Measurements from ENCODE around the gene DNAH17. TPM values are rescaled to one million over a fixed set of nuclear protein-coding genes. Genes with fewer than 3 reads are reported as not detected.
"Not testable (repeated sequence)": the region's sequence is repeated elsewhere in the genome, so short reads cannot be mapped to it uniquely, and the experiment has no call there.

Gene DNAH17
- total RNA-seq, 1 donor from 2014 or later = under 0.01 TPM

DNA sequence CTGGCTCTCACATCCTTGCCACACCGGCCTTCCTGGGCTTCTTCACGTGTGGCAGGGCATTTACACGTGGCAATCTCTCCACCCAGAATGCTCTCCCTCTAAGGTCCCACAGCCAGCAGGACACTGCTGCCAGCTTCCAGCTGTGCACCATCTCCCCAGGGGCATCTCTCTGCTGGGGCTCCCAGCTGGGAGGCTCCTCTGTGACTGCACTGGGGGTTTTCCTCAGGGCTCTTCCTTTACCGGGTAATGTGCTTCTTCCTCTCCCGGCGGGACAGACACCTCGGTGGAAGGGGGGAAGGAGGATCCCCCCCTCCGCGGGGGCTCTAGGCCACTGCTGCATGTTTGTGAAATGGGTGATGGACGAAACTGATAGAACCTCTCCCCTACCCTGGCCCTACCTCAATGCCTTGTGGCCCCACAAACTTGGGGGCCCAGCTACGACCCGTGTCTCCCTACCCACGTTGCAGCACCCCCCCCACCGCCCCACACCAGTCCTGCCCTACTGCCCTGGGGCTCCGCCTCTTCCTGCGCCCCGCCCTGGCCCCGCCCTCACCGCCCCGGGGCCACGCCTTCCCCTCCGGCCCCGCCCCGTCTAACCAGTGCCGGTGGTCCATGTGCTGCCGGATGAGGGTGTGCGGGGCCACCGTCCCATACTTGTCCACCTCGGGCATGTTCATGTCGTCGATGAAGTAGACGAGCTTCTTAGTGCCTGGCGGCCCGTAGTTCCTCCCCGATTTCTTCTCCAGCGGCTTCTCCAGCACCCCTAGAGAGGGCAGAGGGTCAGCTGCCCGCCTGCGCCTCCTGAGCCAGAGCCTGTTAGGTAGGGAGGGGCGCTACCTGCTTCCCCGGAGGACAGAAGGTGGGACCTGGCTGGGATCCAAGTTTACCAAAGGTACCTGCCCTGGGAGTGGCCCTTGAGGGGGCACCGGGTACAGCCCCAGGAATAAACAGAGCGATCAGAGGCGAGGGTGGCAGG is 92.6 kb downstream of the DNAH17 start:
- DNase-seq (ENCODE audit: low read depth, low spot score) = no peak

DNA sequence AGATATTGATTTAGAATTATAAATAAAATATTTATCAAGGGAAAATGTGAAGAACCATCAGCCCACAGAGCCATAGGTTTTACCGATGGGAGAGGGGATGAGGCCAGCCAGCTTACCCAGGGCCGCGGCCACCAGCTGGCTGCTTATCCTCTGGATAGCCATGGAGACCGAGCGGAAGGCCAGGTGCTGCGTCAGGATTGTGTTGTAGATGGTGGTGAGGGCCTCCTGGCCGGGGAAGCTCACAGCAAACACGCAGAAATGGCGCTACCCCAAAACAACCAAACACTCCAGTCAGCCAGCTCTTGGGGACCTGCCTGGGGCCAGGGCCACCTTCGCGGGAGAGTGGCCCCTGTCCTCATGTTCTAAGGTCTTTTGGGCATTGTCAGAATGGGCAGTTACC is 97.8 kb downstream of the DNAH17 start:
- DNase-seq (ENCODE audit: low read depth, low spot score) = no peak

DNA sequence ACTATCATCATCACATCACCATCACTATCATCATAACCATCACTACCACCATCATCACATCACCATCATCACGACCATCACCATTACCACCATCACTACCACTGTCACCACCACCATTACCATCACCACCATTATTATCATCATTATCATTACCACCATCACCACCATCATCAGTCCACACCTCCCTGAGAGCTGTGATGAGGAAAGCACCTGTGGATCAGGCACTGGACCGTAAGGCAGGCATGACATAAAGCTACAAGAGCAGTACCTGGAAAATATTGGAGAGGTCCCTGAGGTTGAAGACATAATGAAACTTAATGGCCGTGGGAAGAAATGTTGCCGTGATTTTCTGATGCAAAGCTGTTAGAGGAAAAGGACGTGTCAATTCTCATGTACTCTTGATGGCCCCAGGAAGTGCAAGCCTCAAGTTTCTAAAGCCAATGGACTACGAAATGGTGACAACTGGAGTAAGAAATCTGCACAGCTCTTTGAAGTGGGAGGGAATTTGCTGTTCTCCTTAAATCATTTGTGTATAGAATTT is 98.4 kb downstream of the DNAH17 start:
- DNase-seq (ENCODE audit: low read depth, low spot score) = no peak

DNA sequence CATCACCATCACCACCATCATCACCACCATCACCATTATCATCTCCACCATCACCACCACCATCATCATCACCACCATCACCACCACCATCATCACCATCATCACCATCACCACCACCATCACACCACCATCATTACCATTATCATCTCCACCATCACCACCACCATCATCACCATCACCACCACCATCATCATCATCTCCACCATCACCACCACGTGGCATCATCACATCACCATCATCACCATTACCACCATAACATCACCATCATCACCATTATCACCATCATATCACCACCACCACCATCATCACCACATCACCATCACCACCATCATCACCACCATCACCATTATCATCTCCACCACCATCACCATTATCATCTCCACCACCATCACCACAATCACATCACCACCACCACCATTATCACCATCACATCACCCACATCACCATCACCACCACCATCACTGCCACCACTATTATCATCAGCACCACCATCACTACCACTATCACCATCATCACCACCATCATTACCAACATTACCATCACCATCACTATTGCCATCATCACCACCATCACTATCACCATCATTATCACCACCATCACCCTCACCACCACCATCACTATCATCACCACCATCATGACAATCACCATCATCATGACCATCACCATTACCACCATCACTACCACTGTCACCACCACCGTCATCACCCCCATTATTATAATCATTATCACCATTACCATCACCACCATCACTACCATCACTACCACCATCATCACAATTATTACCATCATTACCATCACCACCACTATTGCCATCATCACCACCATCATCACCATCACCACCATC is 99.1 kb downstream of the DNAH17 start:
- no peak for DNase-seq (ENCODE audit: low read depth, low spot score)

DNA sequence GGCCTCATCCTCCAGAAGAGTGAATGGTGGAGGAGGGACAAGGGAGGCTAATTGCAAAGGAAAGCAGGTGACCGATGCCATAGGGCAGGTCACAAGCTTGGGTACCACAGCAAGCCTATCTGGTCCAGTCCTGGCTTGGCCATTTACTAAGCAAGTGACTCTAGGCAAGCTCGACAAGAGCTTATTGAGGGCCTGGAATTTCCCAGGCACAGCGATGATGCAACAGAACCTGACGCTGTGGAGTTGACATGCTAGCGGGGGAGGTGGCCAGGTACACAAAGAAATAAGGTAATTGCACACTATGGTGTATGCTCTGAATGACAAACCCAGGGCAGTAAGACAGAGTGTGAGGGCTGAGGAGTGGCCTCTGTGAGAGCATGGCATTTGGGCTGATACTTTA is 100.2 kb downstream of the DNAH17 start:
- no peak for DNase-seq (ENCODE audit: low read depth, low spot score)

DNA sequence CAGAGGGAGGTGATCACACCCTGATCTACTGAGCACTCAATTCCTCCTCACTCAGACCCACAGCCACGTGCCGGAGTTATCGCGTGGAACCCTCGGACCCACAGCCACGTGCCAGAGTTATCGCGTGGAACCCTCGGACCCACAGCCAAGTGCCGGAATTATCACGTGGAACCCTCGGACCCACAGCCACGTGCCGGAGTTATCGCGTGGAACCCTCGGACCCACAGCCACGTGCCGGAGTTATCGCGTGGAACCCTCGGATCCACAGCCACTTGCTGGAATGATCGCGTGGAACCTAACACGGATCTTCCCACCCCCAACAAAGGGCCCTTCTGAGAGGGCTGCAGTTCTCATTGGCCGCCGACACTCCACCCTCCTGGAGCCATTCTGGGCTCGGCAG is 101.0 kb downstream of the DNAH17 start:
- DNase-seq (ENCODE audit: low read depth, low spot score) = no peak

DNA sequence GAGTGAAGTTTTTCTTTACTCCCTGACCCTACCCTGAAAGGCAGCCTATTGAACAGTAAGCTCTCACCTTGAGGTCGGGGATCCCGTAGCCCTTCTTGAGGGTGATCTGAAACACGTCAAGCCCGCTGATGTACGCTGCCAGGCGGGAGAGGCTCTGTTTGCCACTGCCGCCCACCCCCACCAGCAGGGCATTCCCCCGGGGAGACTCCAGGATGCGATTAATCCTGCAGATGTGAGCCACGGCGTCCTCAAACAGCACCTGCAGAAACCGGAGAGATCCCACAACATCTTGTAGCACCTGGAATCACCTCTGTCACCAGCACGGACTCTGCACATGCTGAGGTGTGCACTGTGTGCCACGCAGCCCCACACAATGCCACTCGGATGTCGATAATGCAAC is 102.0 kb downstream of the DNAH17 start:
- no peak for DNase-seq (ENCODE audit: low read depth, low spot score)

DNA sequence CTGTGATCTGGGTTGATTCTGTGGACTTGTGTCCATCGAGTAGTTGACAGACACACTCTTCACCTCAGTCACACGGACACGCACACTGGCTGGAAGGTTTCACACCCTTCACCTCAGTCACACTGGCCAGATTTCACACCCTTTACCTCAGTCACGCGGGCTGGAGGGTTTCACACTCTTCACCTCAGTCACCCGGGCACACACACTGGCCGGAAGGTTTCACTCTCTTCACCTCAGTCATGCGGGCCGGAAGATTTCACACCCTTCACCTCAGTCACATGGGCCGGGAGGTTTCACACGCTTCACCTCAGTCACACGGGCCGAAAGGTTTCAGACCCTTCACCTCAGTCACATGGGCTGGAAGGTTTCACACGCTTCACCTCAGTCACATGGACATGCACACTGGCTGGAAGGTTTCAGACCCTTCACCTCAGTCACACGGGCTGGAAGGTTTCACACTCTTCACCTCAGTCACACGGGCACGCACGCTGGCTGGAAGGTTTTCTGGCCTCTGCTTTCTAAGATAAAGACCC is 102.5 kb downstream of the DNAH17 start:
- DNase-seq (ENCODE audit: low read depth, low spot score) = no peak

DNA sequence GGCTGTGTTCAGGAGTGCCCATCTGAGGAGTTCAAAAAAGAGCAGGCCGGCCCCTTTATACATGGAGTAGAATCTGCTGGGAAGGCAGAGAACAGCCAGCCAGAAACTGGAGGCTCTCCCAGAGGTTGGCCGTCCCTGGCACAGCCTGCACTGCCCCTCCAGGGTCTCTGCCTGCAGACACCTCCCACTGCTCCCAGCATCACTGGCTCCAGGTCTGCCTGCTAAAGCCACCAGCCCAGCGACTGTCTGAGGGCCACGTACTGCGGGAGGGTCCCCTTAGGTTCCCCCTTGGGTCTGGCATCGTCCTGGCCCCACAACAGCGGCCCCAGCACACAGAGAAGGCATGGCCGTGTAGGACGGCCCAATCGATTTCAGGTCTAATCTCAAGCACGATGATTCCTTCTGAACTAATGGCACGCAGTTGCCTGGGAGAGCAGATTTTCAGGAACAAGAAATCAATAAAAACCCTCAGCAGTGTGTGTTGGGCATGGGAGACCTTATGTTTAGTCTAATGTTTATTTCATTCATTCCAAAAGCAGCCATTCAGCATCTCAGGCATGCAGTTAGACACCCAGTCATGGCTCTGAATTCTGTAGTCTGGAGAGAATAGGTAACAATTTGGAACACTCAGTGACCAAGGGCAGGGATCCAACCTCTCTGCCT is 103.1 kb downstream of the DNAH17 start:
- no peak for DNase-seq (ENCODE audit: low read depth, low spot score)

DNA sequence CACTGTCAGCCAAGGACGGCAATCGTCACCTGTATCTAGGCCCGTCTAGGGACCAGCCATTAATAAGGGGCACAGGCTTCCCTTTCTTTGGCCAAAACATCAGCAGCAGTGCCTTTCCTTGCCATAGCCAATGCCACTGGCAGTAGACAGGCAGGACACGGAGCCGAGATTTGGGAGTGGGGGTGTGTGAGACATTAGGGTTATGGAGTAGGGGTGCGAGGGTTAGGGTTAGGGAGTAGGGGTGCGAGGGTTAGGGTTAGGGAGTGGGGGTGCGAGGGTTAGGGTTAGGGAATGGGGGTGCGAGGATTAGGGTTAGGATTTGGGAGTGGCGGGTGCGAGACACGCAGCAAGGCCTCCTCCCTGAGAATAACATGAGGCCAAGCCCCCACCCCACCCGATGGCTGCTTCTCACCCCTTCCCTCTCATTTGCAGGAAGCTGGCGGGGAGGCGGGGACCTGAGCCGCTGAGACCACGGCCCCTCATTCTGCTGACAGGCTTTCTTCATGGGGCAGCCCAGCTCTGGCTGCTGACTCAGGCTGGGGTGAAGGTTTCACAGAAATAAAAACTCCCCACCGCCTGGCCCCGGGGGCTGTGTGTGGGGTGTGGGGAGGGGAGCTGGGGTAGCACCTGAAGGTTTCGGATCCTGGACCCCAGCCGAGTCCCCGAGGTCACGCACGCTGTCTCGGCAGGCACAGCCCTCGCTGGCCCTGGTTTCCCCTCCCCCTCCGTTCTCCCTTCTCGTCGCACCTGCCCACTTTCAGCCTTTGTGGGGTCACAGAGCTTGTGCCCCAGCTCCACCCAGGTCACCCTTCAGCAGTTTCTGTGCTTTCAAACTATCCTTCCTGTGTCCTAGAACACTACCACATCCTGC is 104.9 kb downstream of the DNAH17 start:
- DNase-seq (ENCODE audit: low read depth, low spot score) = no peak

DNA sequence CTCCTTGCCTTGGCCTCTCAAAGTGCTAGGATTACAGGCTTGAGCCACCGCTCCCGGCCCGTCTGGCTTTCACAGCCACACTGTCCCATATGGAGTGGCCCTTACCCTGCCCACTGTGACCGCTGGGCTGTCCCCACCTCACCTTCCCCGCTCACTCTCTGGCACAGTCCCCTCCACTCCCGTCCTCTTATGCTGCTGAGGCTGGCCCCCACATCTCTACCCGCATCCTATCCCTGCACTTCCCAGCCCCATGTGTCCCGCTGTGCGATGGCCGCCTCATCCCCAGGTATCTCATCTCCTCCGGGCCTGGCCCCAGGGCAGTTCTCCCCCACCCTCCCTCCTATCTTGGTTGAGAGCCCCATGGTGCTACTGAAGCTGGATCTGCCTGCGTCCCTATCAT is 105.6 kb downstream of the DNAH17 start:
- no peak for DNase-seq (ENCODE audit: low read depth, low spot score)

DNA sequence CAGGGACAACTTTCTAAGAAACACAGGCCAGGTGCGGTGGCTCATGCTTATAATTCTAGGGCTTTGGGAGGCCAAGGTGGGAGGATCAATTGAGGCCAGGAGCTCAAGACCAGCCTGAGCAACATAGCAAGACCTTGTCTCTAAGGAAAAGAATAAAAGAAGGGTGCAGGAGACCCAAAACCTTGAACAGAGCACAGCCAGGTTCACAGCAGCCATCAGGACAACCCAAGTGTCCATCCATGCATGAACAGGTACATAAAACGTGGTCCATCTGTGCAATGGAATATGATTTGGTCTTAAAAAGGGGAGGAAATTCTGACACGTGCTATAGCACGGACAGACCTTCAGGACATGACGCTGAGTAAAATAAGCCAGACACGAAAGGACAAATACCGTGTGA is 107.8 kb downstream of the DNAH17 start:
- no peak for DNase-seq (ENCODE audit: low read depth, low spot score)

DNA sequence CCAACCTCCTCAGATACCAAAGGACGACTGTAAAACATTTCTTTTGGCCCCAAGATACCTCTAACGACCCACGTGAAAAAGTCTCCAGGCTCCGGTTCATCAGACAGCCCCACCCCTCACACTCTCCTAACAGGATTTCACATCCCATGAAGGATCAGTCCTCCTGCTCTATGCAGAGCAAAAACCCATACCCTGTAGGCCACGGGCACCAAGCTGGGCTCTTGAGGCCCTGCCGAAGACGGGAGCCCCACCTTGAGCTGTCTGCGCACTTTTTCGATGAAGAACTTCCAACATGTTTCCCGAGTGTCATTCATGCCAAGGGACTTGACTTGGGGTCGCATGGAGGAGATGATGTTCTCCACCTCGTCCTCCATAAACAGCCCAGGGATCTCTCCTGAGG is 108.8 kb downstream of the DNAH17 start:
- DNase-seq (ENCODE audit: low read depth, low spot score) = no peak

DNA sequence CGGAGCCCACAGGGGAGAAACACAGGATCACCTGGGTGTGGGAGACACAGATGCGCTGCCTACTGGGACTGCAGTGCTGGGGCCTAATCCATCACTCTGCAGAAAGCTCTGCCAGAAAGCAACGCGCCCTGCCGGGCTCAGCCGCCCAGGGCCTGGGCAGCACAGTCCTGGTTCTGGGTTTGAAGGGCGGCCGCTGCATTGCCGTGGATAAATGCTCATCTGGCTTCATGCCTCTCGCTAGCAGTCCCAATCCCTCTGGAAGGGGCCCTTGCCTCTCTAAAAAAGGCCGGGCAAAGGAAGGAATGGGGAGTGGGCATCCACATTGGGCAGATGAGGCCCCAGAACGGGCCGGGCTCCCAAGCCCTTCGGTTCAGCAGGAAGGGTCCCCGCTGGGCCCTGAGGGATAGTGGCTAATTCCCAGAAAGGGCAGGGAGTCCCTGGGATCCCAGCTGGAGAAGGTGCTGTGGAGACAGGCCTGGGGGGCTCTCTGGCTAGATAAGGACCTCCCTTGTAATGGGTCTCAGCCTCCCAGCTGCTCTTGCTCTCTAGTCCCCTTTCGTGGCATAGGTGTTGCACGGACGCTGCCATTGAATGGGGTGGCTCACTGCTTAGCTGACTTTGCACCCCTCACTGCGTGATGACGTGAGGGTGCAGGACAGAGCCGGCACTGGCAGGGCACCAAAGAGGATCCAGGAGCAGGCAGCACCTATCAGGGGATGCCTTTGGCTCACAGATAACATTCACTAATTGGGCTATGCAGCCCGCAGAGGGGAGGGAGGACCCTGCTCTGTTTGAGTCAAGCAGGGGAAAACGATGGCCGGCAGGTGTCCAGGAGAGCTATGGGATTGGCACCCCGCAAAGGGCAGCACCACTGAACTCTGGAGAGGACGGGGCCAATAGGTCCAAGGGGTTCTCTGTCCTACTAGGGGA is 110.1 kb downstream of the DNAH17 start:
- no peak for DNase-seq (ENCODE audit: low read depth, low spot score)

DNA sequence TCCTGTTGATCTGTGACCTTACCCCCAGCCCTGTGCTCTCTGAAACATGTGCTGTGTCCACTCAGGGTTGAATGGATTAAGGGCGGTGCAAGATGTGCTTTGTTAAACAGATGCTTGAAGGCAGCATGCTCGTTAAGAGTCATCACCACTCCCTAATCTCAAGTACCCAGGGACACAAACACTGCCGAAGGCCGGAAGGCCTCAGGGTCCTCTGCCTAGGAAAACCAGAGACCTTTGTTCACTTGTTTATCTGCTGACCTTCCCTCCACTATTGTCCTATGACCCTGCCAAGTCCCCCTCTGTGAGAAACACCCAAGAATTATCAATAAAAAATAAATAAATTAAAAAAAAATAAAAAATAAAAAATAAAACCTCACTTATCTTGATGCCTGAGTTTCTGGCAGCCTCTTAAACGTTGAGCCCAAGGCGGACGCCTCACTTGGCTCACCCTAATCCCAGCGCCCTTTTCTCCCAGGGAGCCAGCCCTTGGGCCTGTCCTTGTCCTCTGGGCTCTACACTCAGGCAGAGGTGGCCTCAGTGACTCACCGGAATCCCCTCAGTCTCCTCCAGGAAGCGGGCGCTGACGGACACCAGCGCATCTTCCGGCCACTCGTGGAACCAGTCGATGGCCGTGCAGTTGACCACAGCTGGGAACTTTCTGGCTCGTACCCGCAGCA is 110.9 kb downstream of the DNAH17 start:
- not testable (repeated sequence) for DNase-seq (ENCODE audit: low read depth, low spot score)

DNA sequence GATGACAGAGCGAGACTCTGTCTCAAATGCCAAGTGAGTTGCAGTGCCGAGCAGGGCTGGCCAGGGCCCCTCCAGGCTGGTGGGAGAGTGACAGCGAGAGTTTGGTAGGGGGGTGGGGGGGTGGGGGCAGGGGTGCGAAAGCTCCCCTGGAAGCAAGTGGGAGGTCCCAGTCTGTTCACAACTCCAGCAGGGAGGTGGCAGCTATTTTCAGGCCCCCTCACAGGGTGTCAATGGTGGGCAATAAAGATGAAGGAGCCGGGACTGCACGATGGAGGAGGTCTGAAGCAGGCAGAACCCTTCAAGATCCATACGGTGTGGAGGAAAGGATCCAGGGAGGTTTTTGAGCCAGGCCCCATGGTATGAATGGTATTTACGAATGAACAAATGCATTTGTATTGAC is 115.0 kb downstream of the DNAH17 start:
- DNase-seq (ENCODE audit: low read depth, low spot score) = no peak

DNA sequence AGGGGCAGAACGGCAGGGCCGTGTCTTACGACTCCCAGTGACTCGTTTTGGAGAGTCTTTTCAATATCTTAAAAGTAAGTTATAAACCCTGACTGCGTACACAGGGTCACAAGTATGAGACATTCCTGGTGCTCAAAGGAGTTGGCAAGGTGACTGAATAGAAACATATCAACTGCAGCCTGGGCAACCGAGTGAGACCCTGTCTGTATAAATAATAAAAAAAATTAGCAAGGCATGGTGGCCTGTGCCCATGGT is 115.5 kb downstream of the DNAH17 start:
- DNase-seq (ENCODE audit: low read depth, low spot score) = no peak

DNA sequence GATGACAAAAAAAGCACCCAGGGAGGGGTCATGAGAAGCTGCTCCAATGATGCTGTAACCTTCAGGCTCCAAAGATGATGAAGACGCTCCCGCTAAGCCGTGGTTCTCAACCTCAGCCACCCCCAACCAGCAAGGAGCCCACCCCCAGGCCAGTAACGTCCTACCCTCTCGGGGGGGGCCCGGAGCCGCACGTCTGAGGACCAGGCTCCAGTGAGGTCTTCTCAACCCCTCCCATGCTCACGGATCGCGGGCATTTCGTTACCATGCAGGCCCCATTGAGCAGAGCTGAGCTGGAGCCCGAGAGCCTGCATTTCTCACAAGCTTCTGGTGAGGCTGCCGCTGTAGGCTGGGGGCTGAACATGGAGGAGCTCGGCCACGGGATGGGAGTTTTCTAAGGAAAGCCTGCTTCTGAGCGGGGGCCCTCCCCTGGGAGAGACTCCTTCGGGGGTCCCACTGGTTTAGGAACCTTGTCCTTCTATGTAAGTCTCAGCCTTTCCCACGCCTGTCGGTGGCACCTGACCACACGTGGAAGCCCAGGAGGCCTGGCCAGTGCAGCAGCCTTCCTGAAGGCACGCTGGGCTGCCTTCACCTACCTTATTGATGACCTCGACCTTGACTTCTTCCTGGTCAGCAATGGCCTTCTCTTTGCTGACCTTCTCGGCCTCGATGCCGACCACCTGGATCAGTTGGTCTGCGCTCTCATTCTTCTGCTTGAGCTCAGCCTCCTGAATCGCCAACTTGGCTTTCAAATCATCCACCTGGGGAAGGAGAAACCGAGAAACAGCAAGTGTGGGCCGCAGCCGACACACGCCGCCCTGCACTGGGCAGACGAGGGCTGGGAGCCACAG is 116.0 kb downstream of the DNAH17 start:
- DNase-seq (ENCODE audit: low read depth, low spot score) = no peak

Data from pulmonary artery endothelial cell (primary cell).